Activated T-helper 2 cell treated with anti-CD3 and anti-CD28 coated beads, Interferon-gamma antibody, Interleukin-2, Interleukin-4, amounts not matched to agents 10 μg/mL and 5 μg/mL and 100 μg/mL, durations not matched to agents 14 hours and 24 hours and 36 hours (primary cell): ENCODE results near the gene CD300A. TPM values are rescaled to one million over a fixed set of nuclear protein-coding genes. Genes with fewer than 3 reads are reported as not detected.
"Not testable (repeated sequence)": the region's sequence is repeated elsewhere in the genome, so short reads cannot be mapped to it uniquely, and the experiment has no call there.

Experiments used
- DNase-seq: peaks from one replicate; pipeline ENCODE4 v3.0.0; 2021; ENCODE audit warnings: low spot score
- H3K27ac Mint-ChIP-seq: one replicate; pipeline ENCODE4 v1.8.0; 2021; ENCODE audit warnings: mixed read lengths
- H3K27me3 Mint-ChIP-seq: one replicate; pipeline ENCODE4 v1.8.0; 2021; ENCODE audit warnings: low read depth, mixed read lengths
- H3K36me3 Mint-ChIP-seq: one replicate; pipeline ENCODE4 v1.8.0; 2021; ENCODE audit warnings: low read depth, mixed read lengths
- H3K4me1 Mint-ChIP-seq: one replicate; pipeline ENCODE4 v1.8.0; 2021; ENCODE audit warnings: low read depth, mixed read lengths
- H3K4me3 Mint-ChIP-seq: one replicate; pipeline ENCODE4 v1.8.0; 2021; ENCODE audit warnings: low read depth, mild to moderate bottlenecking, moderate library complexity, mixed read lengths
- H3K9me3 Mint-ChIP-seq: one replicate; pipeline ENCODE4 v1.8.0; 2021; ENCODE audit warnings: mixed read lengths
- intact Hi-C: fragments of 100-400 bp; cut with micrococcal nuclease; formaldehyde crosslinking; loops from one replicate; pipeline ENCODE4 v1.15.1; 2023
- total RNA-seq: library from RNA; stranded (reverse); gene quantifications from 2 replicates; pipeline ENCODE4 v1.2.3, GENCODE V29; 2022

CD300A gene
- total RNA-seq, 1 donor from 2014 or later = 16.6 TPM

DNA sequence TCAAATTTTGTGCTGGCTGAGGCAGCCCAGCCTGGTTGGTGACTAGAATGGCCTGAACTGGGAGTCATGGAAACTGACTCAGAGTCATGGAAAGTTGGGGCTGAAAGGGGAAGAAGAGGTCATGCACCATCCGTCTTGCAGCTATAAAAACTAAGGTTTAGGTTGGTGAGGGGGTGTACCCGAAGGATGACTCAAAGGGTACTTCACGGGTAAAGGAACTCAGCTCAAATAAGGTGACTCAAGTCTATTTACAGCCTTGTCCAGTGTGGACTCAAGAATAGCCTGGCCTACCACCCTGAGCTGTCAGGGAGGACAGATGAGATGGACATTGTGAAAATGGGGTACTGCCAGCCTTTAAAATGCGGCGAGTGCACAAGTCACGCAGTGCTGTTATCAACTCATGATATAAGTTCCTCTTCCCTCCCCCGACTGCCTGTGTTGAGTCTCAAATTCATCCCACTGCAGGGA is 46.2 kb downstream of the CD300A start:
- Mint-ChIP-seq H3K4me1 (peaks cover 38% of the 10 kb centered on the region), H3K9me3 (peaks cover 13% of the 10 kb centered on the region), H3K36me3 (peaks cover 10% of the 10 kb centered on the region), H3K27ac (peak overlapping the region; percentile 97), H3K27me3 (peaks cover 10% of the 10 kb centered on the region), H3K4me3 (peak overlapping the region; percentile 50)
- DNase-seq = no peak
- intact Hi-C loops = loop anchor here (5.0 kb wide), 1 partner anchor 230 kb away; no protein-coding TSS in a partner anchor

DNA sequence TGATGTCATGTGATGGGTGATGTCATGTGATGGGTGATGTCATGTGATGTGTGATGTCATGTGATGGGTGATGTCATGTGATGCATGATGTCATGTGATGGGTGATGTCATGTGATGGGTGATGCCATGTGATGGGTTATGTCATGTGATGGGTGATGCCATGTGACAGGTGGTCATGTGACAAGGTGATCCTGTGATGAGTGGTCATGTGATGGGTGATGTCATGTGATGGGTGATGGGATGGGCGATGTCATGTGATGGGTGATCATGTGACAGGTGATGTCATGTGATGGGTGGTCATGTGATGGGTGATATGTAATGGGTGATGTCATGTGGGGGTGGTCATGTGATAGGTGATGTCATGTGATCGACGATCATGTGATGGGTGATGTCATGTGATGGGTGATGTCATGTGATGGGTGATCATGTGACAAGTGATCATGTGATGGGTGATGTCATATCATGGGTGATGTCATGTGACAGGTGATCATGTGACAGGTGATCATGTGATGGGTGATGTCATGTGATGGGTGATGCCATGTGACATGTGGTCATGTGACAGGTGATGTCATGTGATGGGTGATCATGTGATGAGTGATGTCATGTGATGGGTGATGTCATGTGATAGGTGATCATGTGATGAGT is 47.7 kb downstream of the CD300A start:
- DNase-seq = peak; percentile 63
- peaks cover 8% of the 10 kb centered on the region for H3K27me3 Mint-ChIP-seq
- peak overlapping the region; percentile 92 for H3K27ac Mint-ChIP-seq
- intact Hi-C loops = loop anchor here (5.0 kb wide), 1 partner anchor 232 kb away; no protein-coding TSS in a partner anchor
- peaks cover 25% of the 10 kb centered on the region for H3K9me3 Mint-ChIP-seq
- H3K4me1 Mint-ChIP-seq = peaks cover 31% of the 10 kb centered on the region
- H3K4me3 Mint-ChIP-seq = no peak overlapping the region
- H3K36me3 Mint-ChIP-seq = peaks cover 10% of the 10 kb centered on the region

DNA sequence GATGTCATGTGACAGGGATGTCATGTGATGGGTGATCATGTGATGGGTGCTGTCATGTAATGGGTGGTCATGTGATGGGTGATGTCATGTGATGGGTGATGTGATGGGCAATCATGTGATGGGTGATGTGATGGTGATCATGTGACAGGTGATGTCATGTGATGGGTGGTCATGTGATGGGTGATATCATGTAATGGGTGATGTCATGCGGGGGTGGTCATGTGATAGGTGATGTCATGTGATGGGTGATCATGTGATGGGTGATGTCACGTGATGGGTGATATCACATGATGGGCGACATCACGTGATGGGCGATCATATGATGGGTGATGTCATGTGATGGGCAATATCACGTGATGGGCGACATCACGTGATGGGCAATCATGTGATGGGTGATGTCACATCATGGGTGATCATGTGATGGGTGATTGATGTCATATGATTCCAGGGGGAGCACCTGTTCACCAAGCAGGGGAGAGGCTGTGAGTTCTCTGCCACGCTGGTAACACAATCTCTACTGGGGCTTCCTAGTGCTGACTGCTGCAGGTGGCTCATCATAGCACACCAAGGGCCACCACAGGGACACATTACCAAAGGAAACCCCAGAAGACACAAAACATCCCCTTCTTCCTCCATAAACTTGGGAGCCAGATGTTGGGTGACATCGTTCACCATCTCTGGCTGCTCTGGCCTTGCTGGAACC is 48.3 kb downstream of the CD300A start:
- H3K36me3 Mint-ChIP-seq = peaks cover 10% of the 10 kb centered on the region
- peak overlapping the region; percentile 92 for H3K27ac Mint-ChIP-seq
- no peak overlapping the region for H3K4me3 Mint-ChIP-seq
- H3K27me3 Mint-ChIP-seq = peaks cover 8% of the 10 kb centered on the region
- H3K4me1 Mint-ChIP-seq = peaks cover 32% of the 10 kb centered on the region
- DNase-seq = no peak
- intact Hi-C loops = loop anchor here (5.0 kb wide), 1 partner anchor 232 kb away; no protein-coding TSS in a partner anchor
- H3K9me3 Mint-ChIP-seq = peaks cover 25% of the 10 kb centered on the region

DNA sequence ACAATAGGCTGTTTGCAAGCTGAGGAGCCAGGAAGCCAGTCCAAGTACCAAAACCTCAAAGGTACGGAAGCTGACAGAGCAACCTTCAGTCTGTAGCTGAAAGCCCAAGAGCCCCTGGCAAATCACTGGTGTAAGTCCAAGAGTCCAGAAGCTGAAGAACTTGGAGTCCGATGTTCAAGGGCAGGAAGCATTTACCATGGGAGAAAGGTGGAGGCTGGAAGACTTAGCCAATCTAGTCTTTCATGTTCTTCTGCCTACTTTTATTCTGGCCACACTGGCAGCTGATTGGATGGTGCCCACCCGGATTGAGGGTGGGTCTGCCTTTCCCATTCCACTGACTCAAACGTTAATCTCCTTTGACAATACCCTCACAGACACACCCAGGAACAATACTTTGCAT is 49.5 kb downstream of the CD300A start:
- Mint-ChIP-seq H3K4me3 (no peak overlapping the region), H3K27ac (no peak overlapping the region), H3K36me3 (peaks cover 10% of the 10 kb centered on the region), H3K9me3 (peaks cover 25% of the 10 kb centered on the region), H3K27me3 (peaks cover 8% of the 10 kb centered on the region), H3K4me1 (peaks cover 39% of the 10 kb centered on the region)
- no peak for DNase-seq
- intact Hi-C loops = no loop called here

- no peak for DNase-seq
- peaks cover 8% of the 10 kb centered on the region for H3K27me3 Mint-ChIP-seq
Observed at GRCh38 chr17:74516561-74517328, 50.3 kb downstream of the CD300A start.

DNA sequence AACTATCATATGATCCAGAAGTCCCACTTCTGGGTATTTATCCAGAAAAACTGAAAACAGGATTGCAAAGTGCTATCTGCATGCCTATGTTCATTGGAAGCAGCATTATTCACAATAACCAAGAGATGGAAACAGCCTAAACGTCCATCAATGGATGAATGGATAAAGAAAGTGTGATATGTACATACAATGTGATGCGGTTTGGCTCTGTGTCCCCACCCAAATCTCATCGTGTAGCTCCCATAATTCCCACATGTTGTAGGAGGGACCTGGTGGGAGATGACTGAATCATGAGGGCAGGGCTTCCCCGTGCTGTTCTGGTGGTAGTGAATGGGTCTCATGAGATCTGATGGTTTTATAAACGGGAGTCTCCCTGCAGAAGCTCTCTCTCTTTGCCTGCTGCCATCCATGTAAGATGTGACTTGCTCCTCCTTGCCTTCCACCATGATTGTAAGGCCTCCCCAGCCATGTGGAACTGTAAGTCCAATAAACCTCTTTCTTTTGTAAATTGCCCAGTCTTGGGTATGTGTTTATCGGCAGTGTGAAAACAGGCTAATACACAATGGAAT is 52.1 kb downstream of the CD300A start:
- H3K4me3 Mint-ChIP-seq, intact Hi-C loops, DNase-seq, H3K27me3 Mint-ChIP-seq, H3K27ac Mint-ChIP-seq: not testable (repeated sequence)
- H3K4me1 Mint-ChIP-seq = peaks cover 26% of the 10 kb centered on the region
- peaks cover 30% of the 10 kb centered on the region for H3K9me3 Mint-ChIP-seq
- H3K36me3 Mint-ChIP-seq = peaks cover 13% of the 10 kb centered on the region

More at GRCh38 chr17:74516561-74517328, 50.3 kb downstream of the CD300A start:
- H3K27ac Mint-ChIP-seq = no peak overlapping the region
- intact Hi-C loops = no loop called here
- peaks cover 25% of the 10 kb centered on the region for H3K9me3 Mint-ChIP-seq
- H3K36me3 Mint-ChIP-seq = peaks cover 13% of the 10 kb centered on the region
- H3K4me1 Mint-ChIP-seq = peaks cover 40% of the 10 kb centered on the region
- no peak overlapping the region for H3K4me3 Mint-ChIP-seq

GRCh38 chr17:74520016-74520434 is 53.6 kb downstream of the CD300A start:
- Mint-ChIP-seq H3K36me3 (peaks cover 2% of the 10 kb centered on the region), H3K4me1 (peaks cover 16% of the 10 kb centered on the region), H3K9me3 (peaks cover 19% of the 10 kb centered on the region), H3K27me3 (no peaks in the 10 kb centered on the region), H3K27ac (peak overlapping the region; percentile 31), H3K4me3 (no peak overlapping the region)
- DNase-seq = no peak
- intact Hi-C loops = no loop called here

DNA sequence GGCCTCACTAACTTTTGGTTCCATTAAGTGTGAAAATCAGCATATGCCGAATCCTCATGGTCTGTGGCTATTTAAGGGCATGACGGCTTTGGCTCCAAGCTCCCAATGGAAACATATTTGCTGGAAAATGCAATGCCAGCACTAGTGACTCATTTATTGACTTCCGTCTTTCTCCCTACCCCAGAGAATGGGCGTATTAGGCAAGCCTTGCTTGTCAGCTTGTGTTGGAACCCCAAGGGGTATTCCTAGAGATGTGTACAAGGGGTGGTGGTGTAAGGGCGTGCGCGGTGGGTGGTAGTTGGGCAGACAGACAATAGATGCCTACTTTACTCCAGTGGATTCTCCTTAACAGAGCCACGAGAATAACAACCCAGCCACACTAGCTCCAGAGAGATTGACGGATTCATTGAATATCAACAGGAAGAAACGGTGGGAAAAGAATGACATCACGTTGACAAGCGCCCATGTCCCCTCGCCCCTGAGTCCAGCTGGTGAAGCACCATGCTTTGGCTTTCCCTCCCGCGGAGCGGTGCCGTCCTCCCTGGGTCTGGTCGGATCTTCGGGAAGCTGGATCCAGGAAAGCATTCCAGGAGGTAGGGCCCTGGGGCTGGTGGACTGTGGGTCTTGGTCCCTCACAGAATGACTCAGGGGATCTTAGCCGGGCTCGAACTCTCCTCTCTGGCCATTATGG is 54.5 kb downstream of the CD300A start:
- peaks cover 16% of the 10 kb centered on the region for H3K4me1 Mint-ChIP-seq
- peaks cover 2% of the 10 kb centered on the region for H3K36me3 Mint-ChIP-seq
- intact Hi-C loops = no loop called here
- H3K27me3 Mint-ChIP-seq = no peaks in the 10 kb centered on the region
- no peak overlapping the region for H3K4me3 Mint-ChIP-seq
- DNase-seq = no peak
- H3K27ac Mint-ChIP-seq = peak overlapping the region; percentile 64
- H3K9me3 Mint-ChIP-seq = peaks cover 19% of the 10 kb centered on the region

DNA sequence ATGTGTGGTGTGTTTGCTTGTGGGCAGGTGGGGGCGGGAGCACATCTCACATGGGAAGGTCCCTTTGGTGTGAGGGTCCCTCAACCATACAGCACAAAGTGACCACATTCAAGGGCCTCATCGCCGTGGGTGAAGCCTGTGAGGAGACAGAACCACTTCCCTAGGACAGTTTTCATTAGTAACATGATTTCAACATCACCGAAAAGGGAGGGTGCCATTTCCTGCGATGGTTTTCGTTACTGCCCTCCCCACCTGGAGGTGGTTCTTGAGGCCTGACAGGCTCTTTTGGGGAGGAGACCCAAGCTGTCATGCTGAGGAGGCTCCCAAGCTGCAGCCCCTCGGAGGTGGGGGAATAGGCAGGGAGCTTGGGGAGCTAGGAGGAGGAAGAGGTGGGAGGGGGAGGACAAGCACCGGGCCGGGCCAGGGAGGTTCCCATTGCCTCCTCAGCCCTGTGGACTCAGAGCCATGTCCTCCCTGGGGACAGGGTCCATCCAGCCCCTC is 55.3 kb downstream of the CD300A start:
- peak overlapping the region; percentile 64 for H3K27ac Mint-ChIP-seq
- peaks cover 16% of the 10 kb centered on the region for H3K4me1 Mint-ChIP-seq
- H3K4me3 Mint-ChIP-seq = no peak overlapping the region
- intact Hi-C loops = no loop called here
- peaks cover 2% of the 10 kb centered on the region for H3K36me3 Mint-ChIP-seq
- DNase-seq = no peak
- no peaks in the 10 kb centered on the region for H3K27me3 Mint-ChIP-seq
- H3K9me3 Mint-ChIP-seq = peaks cover 19% of the 10 kb centered on the region

- no peak overlapping the region for H3K4me3 Mint-ChIP-seq
- H3K27me3 Mint-ChIP-seq = no peaks in the 10 kb centered on the region
- intact Hi-C loops = no loop called here
- peaks cover 16% of the 10 kb centered on the region for H3K4me1 Mint-ChIP-seq
- no peak for DNase-seq
- no peak overlapping the region for H3K27ac Mint-ChIP-seq
- peaks cover 19% of the 10 kb centered on the region for H3K9me3 Mint-ChIP-seq
- peaks cover 2% of the 10 kb centered on the region for H3K36me3 Mint-ChIP-seq
Observed at GRCh38 chr17:74522381-74523105, 56.1 kb downstream of the CD300A start.

DNA sequence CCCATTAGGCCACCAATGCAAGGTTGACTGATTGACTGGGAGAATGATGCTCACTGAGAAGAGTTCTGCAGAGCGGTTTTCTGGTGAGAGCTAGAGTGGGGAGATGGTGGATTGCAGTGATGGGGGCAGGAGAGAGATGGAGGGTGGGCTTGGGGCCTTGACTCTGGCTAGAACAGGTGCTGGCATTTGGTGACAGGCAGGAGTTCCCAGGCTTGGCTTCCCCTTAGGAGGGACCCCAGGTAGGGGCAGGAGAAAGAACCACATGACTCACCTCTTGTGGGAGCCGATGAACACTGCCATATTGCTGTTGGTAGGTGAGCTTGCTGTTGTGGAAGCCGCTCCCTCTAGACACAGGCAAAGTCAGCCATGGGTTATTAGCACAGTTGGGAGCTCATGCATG is 56.9 kb downstream of the CD300A start:
- intact Hi-C loops = no loop called here
- Mint-ChIP-seq H3K27me3 (no peaks in the 10 kb centered on the region), H3K4me1 (peaks cover 17% of the 10 kb centered on the region), H3K36me3 (peaks cover 2% of the 10 kb centered on the region), H3K4me3 (no peak overlapping the region), H3K9me3 (peaks cover 12% of the 10 kb centered on the region), H3K27ac (no peak overlapping the region)
- no peak for DNase-seq
